GM21717 (cell line): Measurements from ENCODE around the gene THSD8.

Experiments
- ATAC-seq: cut with Tn5 transposase; IDR thresholded peaks from one replicate; pipeline ENCODE4 v1.9.1; 2021; ENCODE audit warnings: mild to moderate bottlenecking, moderate library complexity; ENCODE audit not compliant: unreplicated experiment

Gene THSD8

DNA sequence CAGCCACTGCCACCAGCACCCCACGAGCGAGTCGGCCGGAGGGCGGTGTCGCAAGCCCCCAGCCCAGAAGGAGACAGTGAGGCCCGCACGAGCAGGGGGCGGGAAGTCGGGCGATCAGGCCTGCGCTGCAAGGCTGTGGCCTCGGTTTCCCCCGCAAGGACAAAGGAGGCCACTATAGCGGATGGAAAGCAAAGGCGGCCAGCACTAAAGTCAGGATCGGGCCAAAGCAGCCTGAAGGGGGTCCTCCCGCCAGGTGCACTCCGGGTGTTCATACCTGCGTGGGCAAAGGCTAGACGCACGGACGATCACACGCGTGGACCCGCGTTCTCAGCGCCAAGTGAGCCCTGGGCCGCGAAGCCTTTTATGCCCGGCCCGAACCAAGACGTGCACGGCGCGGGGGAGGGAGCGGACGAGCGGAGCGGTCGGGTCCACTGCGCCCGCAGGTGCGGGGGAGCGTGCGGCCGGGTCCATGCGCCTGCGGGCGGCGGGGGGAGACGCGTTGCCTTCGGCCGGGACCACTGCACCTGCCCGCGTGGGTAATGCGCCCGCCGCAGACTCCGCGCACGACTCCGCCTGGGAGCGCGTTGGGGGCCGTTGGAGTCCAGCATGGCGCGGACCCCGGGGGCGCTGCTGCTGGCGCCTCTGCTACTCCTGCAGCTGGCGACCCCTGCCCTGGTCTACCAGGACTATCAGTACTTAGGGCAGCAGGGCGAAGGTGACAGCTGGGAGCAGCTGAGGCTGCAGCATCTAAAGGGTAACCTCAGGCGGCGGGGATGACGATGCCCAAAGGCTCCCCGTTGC is at the start of gene THSD8, which contains the start of gene PRDX2:
TSS of gene THSD8 (plus strand) at position 604 of the 801 bp plus-strand sequence. CDS start at position 607, 3 bp downstream.
TSS of gene PRDX2 (minus strand) at position 335 of the 801 bp plus-strand sequence. CDS start 539 bp downstream, outside the sequence.
- ATAC-seq = no peak

DNA sequence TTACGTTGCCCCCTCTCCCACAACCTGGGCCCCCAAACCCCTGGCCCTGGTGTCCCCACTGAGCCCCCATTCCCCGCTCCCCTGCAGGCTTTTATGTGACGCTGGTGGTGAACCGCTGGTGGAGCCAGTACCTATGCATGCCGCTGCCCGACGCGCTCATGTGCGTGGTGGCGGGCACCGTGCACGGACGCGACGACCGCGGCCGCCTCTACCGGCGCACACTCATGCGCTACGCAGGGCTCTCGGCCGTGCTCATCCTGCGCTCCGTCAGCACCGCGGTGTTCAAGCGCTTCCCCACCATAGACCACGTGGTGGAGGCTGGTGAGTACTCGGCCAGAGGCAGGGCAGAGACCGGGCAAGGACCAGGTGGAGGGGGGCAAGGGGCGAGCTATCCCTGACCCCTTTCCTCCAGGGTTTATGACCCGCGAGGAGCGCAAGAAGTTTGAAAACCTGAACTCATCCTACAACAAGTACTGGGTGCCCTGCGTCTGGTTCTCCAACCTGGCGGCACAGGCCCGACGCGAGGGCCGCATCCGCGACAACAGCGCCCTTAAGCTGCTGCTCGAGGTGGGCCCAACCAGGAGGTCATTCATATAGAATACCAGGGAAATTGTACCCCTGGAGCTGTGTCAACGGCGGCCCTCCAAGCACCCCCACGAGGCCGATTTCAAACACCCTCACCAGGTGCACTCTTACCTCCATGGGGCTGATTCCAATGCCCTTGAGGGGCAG is 47.2 kb upstream of the THSD8 start:
- ATAC-seq = no peak

DNA sequence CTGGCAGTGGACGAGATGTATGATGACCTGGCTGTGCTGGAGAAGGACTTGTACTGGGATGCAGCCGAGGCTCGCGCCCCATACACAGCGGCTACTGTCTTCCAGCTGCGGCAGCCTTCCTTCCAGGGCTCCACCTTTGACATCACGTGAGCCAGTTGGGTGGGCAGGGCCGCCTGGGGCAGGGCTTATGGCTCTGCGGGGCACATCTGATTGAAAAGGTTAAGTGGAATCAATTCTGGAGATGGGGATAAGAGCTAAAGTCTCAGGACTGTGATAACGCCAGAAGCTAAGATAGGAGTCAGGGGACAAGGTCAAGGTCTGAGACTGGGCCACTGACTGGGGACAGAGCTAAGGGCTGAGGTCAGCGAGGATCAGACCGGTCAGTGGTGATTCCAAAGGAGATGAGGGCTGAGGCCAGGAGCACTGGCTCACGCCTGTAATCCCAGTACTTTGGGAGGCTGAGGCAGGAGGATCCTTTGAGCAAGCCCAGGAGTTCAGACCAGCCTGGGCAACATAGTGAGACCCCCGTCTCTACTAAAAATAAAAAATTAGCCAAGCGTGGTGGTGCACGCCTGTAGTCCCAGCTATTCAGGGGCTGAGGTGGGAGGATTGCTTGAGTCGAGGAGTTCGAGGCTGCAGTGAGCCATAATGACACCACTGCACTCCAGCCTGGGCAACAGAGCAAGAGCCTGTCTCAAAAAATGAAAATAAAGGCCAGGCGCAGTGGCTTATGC is 45.6 kb upstream of the THSD8 start:
- no peak for ATAC-seq

DNA sequence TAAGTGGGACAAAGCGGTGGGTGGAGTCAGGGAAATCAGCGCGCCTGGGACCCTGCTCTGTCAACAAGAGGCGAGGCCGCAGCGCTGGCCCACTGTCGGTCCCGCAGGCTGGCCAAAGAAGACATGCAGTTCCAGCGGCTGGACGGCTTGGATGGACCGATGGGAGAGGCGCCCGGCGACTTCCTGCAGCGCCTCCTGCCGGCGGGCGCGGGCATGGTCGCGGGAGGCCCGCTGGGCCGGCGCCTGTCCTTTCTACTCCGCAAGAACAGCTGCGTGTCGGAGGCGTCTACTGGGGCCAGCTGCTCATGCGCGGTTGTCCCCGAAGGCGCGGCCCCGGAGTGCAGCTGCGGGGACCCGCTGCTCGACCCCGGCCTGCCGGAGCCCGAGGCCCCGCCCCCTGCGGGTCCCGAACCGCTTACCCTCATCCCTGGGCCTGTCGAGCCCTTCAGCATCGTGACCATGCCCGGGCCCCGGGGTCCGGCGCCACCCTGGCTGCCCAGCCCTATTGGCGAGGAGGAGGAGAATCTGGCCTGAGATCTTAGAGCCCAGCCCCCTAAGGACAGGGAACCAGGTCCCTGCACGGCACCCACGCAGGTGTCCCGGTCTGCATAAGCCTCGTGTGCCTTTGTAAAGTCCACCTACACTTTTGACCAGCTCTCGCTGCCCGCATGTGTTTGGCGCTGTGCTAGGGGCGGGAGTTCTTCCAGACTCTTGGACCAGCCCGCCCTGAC is 44.2 kb upstream of the THSD8 start:
- no peak for ATAC-seq

DNA sequence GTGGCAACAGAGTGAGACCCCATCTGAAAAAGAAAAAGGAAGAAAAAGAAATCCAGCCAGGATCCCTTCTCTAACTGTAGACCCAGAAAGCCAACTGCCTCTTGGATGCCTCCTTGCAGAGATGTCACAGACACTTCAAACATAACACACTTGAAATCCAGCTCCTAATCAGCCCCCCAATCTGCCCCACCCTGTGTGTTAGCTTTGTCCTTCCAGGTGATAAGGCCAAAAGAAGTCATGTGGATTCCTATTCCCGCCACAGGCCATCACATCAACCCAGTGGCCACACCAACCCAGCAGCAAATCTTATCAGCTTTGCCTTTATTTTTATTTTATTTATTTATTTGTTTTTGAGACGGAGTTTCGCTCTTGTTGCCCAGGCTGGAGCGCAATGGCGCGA is 42.2 kb upstream of the THSD8 start:
- no peak for ATAC-seq

DNA sequence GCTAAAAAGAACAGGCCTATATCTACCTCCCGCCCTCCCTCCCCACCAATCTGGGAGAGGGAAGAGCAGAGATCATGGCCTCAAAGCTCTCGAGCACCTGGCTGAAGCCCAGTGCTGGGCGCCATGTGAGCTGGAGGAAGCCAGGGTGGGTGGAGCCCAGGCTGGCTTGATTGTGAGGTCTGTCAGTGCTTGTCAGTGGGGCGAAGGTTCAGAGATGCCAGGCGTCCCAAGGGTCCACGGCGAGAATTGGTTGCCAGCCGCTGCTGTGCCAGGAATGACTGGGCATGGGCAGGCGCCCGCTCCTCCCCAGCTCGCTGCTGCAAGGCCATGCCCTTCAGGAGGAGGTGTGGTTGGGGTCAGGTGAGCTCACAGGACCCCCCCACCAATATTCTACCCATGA is 38.8 kb upstream of the THSD8 start:
- ATAC-seq = no peak

DNA sequence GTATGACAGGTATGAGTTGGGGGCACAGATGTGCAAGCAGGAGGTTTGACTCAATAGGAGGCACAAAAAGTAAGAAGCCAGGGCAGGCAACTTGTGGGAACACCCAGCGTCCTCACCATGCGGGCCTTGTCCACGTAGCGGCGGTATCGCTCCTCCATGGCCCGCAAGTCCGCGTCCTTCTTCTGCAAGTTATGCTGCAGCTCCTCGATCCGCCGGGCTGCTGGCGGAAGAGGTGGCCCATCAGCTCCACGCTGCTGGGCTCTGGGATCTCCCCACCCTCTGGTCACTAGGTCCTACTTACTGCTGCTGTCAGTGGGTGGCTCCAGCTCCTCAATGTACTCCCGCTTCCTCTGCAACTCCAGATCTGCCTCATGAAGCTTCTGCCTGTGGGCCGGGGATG is 37.2 kb upstream of the THSD8 start:
- ATAC-seq = no peak

DNA sequence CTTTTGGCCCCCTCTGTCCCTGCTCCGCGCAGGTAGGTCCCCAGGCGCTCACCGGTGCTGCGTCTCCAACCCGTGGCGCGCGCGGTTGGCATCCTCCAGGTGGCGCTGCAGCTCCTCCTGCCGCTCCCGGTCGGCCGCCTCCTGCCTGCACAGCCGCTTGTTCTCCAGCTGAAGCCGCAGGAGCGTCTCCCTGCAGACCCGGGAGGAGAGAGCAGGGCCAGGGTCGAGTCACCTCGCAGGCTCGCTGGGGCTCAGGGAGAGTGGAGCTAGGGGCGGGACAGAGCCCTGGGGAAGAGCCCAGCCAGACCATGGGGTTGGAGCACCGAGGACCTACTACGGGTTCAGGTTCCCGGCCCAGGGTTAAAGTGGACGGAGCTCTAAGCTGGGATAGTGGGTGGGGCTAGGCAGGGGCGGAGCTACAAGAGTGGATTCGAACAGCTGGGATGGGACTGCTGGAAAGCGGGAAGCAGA is 35.8 kb upstream of the THSD8 start:
- ATAC-seq = no peak

DNA sequence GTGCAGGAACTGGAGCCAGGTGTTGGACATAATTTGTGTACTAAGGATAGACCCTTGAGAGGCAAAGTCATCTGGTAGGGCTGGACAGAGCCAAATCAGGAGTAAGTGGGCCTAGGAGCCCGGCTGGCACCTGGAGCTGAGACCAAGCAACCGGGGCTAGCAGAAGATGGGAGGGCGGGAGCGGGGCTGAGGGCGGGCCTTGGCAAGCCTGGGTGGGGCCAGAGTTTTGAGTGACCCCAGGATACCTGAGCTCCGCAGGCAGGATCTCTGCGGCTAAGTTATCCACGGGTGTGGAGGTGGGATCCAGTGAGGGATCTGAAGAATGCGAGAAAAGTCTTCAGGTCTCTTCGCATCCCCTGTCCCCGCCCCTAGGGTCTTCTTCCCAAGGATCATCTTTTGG is 34.7 kb upstream of the THSD8 start:
- no peak for ATAC-seq

DNA sequence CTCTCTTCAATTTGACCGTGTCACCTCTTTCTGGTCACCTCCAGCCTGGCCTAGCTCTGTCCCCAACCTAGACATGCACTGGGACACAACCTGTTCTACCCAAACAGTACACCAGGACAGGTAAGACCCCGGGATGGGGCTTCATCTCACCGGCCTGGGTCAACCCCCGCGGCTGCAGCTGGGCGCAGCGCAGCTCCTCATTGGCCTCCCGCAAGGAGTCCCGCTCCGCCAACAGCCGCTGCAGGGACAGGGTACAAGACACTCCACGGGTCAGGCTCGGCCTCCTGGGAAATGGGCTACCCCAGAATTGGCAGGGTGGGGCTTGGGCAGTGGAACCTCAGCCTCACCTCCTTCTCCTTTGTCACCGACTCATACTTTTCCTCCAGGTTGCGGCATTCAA is 34.2 kb upstream of the THSD8 start:
- ATAC-seq = no peak

DNA sequence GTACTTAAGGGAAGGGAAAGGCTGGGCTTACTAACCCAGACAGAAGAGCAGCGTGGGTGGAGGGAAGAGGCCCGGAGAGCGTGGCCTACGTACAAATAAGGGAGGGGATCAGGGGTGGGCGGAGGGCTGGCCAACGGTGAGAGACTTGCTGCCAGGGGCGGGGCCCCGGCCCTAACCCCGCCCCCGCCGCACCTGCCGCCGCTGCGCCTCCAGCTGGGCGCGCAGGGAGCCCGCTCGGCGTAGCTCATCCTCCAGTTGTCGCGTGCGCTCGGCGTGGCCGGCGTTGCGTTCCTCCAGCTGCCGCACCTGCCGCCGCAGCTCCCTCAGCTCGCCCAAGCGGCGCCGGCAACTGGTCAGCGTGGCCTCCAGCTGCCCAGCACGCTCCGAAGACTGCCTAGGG is 32.2 kb upstream of the THSD8 start:
- ATAC-seq = no peak

DNA sequence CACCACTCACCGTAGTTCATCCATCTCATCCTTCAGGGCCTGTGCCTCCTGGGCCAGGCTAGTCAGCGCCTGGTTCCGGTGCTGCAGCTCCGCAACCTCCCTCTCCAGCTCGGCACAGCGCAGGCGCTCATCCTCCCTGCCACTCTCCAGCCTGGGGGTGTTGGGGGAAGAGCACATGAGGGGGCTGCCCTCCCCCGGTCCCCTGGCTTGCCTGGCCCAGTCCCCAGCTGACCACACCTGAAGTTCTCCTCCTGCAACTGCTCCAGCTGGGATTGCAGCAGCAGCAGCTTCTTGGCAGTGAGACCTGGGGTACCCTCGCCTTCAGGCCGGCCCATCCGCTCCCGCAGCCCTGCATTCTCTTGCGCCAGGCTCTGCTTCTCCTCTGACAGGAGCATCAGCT is 30.9 kb upstream of the THSD8 start:
- ATAC-seq = no peak

DNA sequence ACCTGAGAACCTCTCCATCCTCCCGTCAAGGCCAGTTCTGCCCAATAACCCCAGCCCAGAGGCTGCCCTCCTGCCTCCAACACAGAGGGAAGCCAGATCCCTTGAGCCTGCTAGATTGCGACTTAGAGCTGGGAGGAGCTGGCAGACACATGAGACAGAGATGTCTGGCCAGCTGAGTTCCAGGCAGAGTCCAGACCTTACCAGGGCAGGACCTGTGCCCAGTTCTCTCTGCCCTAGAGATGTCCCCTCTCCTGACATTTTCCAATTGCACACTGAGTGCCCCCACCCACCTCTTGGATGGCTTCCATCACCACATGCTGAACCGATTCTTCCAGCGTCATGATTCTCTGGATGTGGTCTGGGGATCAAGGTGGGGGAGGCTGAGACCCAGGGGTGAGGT is 29.5 kb upstream of the THSD8 start:
- no peak for ATAC-seq

DNA sequence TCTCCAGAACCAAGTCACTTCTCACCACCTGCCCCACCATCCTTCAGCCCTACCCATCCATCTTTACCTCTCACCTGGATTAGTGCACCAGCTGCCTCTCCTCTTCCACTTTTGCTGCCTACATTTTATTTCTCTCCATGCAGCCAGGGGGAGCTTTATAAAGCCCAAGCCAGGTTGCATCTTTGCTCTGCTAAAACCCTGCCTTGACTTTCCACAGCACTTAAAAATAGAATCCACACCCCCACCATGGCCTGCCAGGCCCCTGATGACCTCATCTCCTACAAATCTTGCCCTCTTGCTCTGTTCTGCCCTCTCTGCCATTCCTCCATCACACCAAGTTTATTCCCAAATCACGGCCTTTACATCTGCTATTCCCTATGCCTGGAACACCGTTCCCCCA is 28.3 kb upstream of the THSD8 start:
- ATAC-seq = no peak

DNA sequence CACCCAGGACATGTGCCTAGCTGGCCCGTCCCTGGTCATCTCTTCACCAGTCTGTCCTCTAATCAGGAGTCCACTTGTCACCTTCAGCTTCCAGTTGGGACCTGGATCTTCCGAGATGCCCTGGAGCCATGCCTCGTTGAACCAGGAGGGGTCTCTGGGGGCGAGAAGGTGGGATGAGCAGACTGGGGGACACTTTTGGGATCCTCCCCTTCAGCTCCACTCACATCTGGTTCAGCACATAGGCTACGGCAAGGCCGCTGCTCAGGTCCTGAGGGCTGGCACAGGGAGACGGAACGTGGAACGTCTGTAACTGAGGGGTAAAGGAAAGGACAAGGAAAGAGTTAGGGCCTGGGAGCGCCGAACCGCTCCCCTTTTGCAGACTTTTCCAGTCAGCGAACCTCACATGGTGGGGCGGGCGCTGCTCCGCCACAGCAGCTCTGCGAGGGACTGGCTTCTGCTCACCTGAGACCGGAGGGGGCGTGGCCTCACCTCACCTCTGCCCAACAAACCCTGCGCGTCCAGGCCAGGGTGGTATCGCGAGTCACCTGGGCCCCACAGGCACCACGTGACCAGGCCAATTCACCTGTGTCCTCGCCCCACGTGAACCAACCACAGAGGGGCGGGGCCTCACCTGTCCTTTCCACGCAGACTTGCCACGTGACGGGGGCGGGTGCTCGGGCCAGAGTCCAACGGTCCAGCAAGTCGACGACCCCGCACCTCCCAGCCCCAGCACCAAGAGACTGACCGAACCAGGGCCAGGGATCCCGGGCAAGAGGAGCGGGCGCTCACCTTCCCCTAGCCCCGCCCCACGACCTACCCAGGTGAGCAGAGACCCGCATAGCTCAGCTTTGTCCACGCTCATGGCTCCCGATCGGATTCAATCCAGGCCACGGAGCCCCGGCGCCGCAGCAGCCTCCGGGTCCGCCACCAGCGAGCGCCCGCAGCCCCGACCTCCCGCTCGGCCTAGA is 27.0 kb upstream of the THSD8 start, which contains the start of gene HOOK2:
TSS of gene HOOK2 (minus strand) at position 965 of the 968 bp plus-strand sequence. CDS start at position 862, 103 bp downstream.
- ATAC-seq = no peak

DNA sequence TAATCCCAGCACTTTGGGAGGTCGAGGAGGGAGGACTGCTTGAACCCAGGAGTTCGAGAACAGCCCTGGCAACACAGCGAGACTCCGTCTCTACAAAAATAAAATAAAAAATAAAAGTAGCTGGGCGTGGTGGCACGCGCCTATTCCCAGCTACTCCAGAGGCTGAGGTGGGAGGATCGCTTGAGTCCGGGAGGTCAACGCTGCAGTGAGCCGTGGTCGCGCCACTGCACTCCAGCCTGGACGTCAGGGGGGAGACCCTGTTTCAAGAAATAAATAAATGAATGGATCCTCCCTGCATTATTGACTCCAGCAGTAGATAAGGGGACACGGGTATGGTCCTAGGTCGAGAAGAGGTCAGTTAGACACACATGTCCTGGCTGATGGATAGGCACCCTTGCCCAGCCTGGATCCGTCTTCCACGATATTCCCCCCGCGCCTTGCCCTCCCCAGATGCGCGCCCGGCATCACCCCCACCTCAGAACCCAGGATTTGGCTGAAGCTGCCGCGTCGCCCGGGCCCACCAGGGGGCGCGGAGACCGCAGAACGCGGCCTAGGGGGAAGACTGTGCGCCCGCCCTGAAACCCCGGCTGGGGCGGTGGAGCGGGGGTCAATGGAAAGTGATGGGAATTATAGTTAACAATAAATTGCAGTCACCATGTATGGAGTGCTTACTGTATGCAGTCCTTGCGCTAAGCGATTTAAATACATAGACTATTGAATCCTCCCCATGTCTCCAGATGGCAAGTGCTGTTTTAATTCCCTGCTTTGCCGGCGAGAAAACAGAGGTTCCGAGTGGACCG is 24.5 kb upstream of the THSD8 start:
- no peak for ATAC-seq

DNA sequence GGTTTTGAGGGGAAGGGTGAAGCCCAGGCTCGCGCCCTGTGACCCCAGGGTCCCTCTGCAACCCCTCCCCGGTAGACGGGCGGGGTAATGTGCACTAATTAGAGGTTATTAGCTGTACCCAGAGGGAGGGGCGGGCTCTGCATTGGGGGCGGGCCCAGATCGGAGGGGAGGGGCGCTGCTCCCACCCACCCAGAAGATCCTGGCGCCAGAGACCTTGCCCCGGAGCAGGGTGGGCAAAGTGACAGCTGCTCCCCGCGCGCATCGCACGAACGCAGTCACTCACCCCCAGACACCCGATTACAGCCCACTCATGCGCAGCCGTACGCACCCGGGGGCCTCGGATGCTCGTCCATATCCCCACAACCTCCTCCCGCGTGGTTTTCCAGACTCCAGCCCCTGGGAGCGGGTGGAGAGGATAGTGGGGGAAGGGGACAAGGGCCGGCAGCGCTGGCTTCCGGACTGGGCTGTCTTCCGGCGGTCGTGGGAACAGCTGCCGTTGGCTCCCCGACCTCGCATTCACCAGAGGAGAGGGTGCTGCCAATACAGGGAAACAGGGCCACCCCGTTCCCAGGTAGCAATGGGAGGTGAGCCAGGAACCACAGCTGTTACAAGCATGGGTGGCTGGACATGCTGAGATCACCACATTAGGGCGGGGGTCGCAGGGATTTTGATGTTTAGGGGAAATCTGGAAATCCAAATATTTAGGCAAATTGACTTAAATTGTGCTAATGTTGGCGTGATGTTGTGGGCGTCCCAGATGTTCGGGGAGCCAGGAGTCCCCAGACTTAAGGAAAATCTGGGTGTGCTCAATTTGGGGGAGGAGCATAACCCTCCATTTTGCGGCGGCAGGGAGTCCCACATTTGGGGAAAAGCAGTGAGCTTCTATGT is 23.6 kb upstream of the THSD8 start:
- no peak for ATAC-seq

DNA sequence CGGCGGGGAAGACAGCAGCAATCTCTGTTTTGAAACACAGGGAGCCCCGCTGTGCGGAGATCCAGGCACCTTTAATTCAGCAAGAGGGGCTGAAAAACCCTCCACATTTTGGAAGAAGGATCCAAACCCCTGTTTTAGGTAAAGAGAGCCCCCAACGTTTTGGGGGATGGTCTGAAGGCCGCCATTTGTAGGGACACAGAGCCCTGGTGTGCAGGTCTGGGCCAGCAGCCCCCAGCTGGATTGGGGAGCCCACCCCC is 23.0 kb upstream of the THSD8 start:
- no peak for ATAC-seq
